HL-60/S4 treated with phorbol 12-myristate 13-acetate at 8.2 ng/mL for 4 days and 3 days (cell line): ENCODE data around the gene PRICKLE2.

Source experiments
- in situ Hi-C: fragments of 300-500 bp; cut with MboI; formaldehyde crosslinking; loops from 2 replicates; pipeline ENCODE4 v1.15.0; 2022; ENCODE audit warnings: low sequenced_read_pairs

PRICKLE2 gene

GRCh38 chr3:64190517-64191515 lies 34.5 kb downstream of the PRICKLE2 start:
- in situ Hi-C loops = no loop called here

- in situ Hi-C loops = no loop called here
These were observed 36.3 kb downstream of the PRICKLE2 start for GRCh38 chr3:64188810-64189560.

GRCh38 chr3:64187065-64187959 lies 38.0 kb downstream of the PRICKLE2 start:
- in situ Hi-C loops = no loop called here

GRCh38 chr3:64186667-64187064 lies 38.6 kb downstream of the PRICKLE2 start:
- in situ Hi-C loops = no loop called here

- in situ Hi-C loops = no loop called here
These were observed 39.8 kb downstream of the PRICKLE2 start for GRCh38 chr3:64185436-64185835.

GRCh38 chr3:64184621-64185020 lies 40.6 kb downstream of the PRICKLE2 start:
- in situ Hi-C loops = no loop called here

- in situ Hi-C loops = no loop called here
These were observed 45.4 kb downstream of the PRICKLE2 start for GRCh38 chr3:64179860-64180259.

GRCh38 chr3:64179249-64179648 lies 46.0 kb downstream of the PRICKLE2 start:
- in situ Hi-C loops = no loop called here

GRCh38 chr3:64178419-64178818 lies 46.8 kb downstream of the PRICKLE2 start:
- in situ Hi-C loops = no loop called here

GRCh38 chr3:64176461-64176996 lies 48.7 kb downstream of the PRICKLE2 start:
- in situ Hi-C loops = no loop called here

GRCh38 chr3:64174328-64174727 lies 50.9 kb downstream of the PRICKLE2 start:
- in situ Hi-C loops = no loop called here

- in situ Hi-C loops = no loop called here
These were observed 51.7 kb downstream of the PRICKLE2 start for GRCh38 chr3:64173563-64173962.

- in situ Hi-C loops = no loop called here
These were observed 55.0 kb downstream of the PRICKLE2 start for GRCh38 chr3:64170270-64170669.

GRCh38 chr3:64167868-64168267 lies 57.4 kb downstream of the PRICKLE2 start:
- in situ Hi-C loops = no loop called here

GRCh38 chr3:64167351-64167750 lies 57.9 kb downstream of the PRICKLE2 start:
- in situ Hi-C loops = no loop called here

GRCh38 chr3:64166584-64167162 lies 58.6 kb downstream of the PRICKLE2 start:
- in situ Hi-C loops = no loop called here

- in situ Hi-C loops = no loop called here
These were observed 60.9 kb downstream of the PRICKLE2 start for GRCh38 chr3:64164349-64164748.

- in situ Hi-C loops = no loop called here
These were observed 61.5 kb downstream of the PRICKLE2 start for GRCh38 chr3:64163755-64164148.

- in situ Hi-C loops = no loop called here
These were observed 62.1 kb downstream of the PRICKLE2 start for GRCh38 chr3:64163019-64163754.
